Left cardiac atrium (tissue), 4 donors: ENCODE results near the gene KCNMA1. TPM values are rescaled to one million over a fixed set of nuclear protein-coding genes. Genes with fewer than 3 reads are reported as not detected.

Source experiments
- ATAC-seq, 2 donors: fragments of 200-7000 bp; cut with Tn5 transposase; one replicate each; pipeline ENCODE4 v1.9.1; 2020; ENCODE audit warnings: mild to moderate bottlenecking in 2 of 2, moderate library complexity in 2 of 2
- DNase-seq: peaks from one replicate; pipeline ENCODE4 v3.0.0-alpha.2; 2020
- intact Hi-C, 2 donors: fragments of 100-400 bp; cut with DNase I; formaldehyde crosslinking; loops; one replicate each; pipeline versions ENCODE4 v1.14.1 to v1.15.1; 2022 to 2023
- total RNA-seq, 2 donors: library from RNA; stranded (reverse); fragmentation: NEBNext Ultra II Directional; extraction: Animal tissue kit (Norgen Biotek cat#: 25700); gene quantifications; one replicate each; pipeline ENCODE4 v1.2.1, GENCODE V29; 2021
- donor health status: DM: no; HTN: yes; CAD: no.
- donor health status: DM: no; HTN: yes; CAD: no; lungs with severe emphysema.
- donor health status: DM: yes; HTN: yes; CAD: no.
- donor health status: Dilated cardiomyopathy.

Gene KCNMA1
- total RNA-seq, 2 donors from 2014 or later: 4.1 to 5.3 TPM

GRCh38 chr10:76910184-76910962 is 727.2 kb downstream of the KCNMA1 start:
- intact Hi-C loops: no loop called here
- ATAC-seq (no peak), DNase-seq (no peak)

GRCh38 chr10:76906256-76906655 is 731.4 kb downstream of the KCNMA1 start:
- intact Hi-C loops: loop anchor here in 1 of 2 donors (10.0 kb wide), 1 partner anchor 351 kb away; no protein-coding TSS in a partner anchor
- no peak for ATAC-seq
- no peak for DNase-seq

GRCh38 chr10:76905251-76905650 is 732.4 kb downstream of the KCNMA1 start:
- intact Hi-C loops: loop anchor here in 1 of 2 donors (10.0 kb wide), 1 partner anchor 350 kb away; no protein-coding TSS in a partner anchor
- peak in 1 of 2 donors; percentile 19 for ATAC-seq

GRCh38 chr10:76903387-76903945 is 734.1 kb downstream of the KCNMA1 start:
- intact Hi-C loops: loop anchor here in 1 of 2 donors (10.0 kb wide), 1 partner anchor 349 kb away; no protein-coding TSS in a partner anchor
- no peak for ATAC-seq
- DNase-seq: no peak

More at GRCh38 chr10:76905251-76905650, 732.4 kb downstream of the KCNMA1 start:
- no peak for DNase-seq

GRCh38 chr10:76902949-76903348 is 734.7 kb downstream of the KCNMA1 start:
- intact Hi-C loops: loop anchor here in 1 of 2 donors (10.0 kb wide), 1 partner anchor 348 kb away; no protein-coding TSS in a partner anchor
- peak; percentile 84 to 91 for ATAC-seq
- peak; percentile 69 for DNase-seq

GRCh38 chr10:76901701-76902100 is 735.9 kb downstream of the KCNMA1 start:
- DNase-seq (no peak), ATAC-seq (no peak)
- intact Hi-C loops: loop anchor here in 1 of 2 donors (10.0 kb wide), 1 partner anchor 347 kb away; no protein-coding TSS in a partner anchor

GRCh38 chr10:76899490-76899889 is 738.1 kb downstream of the KCNMA1 start:
- ATAC-seq (no peak), DNase-seq (no peak)
- intact Hi-C loops: no loop called here

GRCh38 chr10:76892766-76893479 is 744.7 kb downstream of the KCNMA1 start:
- intact Hi-C loops: no loop called here
- DNase-seq (no peak), ATAC-seq (peak in 1 of 2 donors; percentile 34)

- no peak for ATAC-seq
- no peak for DNase-seq
- intact Hi-C loops: no loop called here
These were observed 750.2 kb downstream of the KCNMA1 start for GRCh38 chr10:76887223-76888010.

GRCh38 chr10:76885816-76886215 is 751.8 kb downstream of the KCNMA1 start:
- intact Hi-C loops: no loop called here
- peak; percentile 81 to 84 for ATAC-seq

GRCh38 chr10:76884673-76885275 is 752.8 kb downstream of the KCNMA1 start:
- intact Hi-C loops: loop anchor here in 1 of 2 donors (5.0 kb wide), 1 partner anchor 107 kb away; no protein-coding TSS in a partner anchor
- no peak for ATAC-seq
- no peak for DNase-seq

More at GRCh38 chr10:76885816-76886215, 751.8 kb downstream of the KCNMA1 start:
- peak; percentile 53 for DNase-seq

GRCh38 chr10:76883596-76883995 is 754.0 kb downstream of the KCNMA1 start:
- ATAC-seq: peak in 1 of 2 donors; percentile 19

GRCh38 chr10:76882796-76883195 is 754.8 kb downstream of the KCNMA1 start:
- ATAC-seq: no peak
- intact Hi-C loops: loop anchor here in 1 of 2 donors (5.0 kb wide), 1 partner anchor 105 kb away; no protein-coding TSS in a partner anchor
- no peak for DNase-seq

More at GRCh38 chr10:76883596-76883995, 754.0 kb downstream of the KCNMA1 start:
- no peak for DNase-seq
- intact Hi-C loops: loop anchor here in 1 of 2 donors (5.0 kb wide), 1 partner anchor 106 kb away; no protein-coding TSS in a partner anchor

GRCh38 chr10:76882245-76882644 is 755.4 kb downstream of the KCNMA1 start:
- ATAC-seq (peak in 1 of 2 donors; percentile 64), DNase-seq (no peak)
- intact Hi-C loops: loop anchor here in 1 of 2 donors (5.0 kb wide), 1 partner anchor 105 kb away; no protein-coding TSS in a partner anchor

- intact Hi-C loops: loop anchor here in 1 of 2 donors (5.0 kb wide), 1 partner anchor 104 kb away; no protein-coding TSS in a partner anchor
- ATAC-seq (no peak), DNase-seq (no peak)
These were observed 756.0 kb downstream of the KCNMA1 start for GRCh38 chr10:76881477-76882220.

- no peak for ATAC-seq
- intact Hi-C loops: loop anchor here in 1 of 2 donors (5.0 kb wide), 1 partner anchor 104 kb away; no protein-coding TSS in a partner anchor
These were observed 756.7 kb downstream of the KCNMA1 start for GRCh38 chr10:76880931-76881330.

More at GRCh38 chr10:76880931-76881330, 756.7 kb downstream of the KCNMA1 start:
- DNase-seq: no peak
